D721Med (cell line): ENCODE data around the gene EFL1.

ENCODE experiments used
- DNase-seq: peaks from one replicate; pipeline ENCODE4 v3.0.0; 2011; ENCODE audit warnings: low spot score; ENCODE audit not compliant: insufficient read length
- FAIRE-seq: peaks from 2 replicates; lab custom pipeline; 2011; peaks lifted over from hg19 to GRCh38; lab: Jason Lieb, UNC
- CTCF ChIP-seq: IDR thresholded peaks from 2 replicates; pipeline ENCODE4 v1.5.1; 2012; ENCODE audit warnings: mild to moderate bottlenecking, control low read depth; ENCODE audit not compliant: insufficient read depth; ENCODE audit errors: missing control alignments

The EFL1 gene

GRCh38 chr15:82186719-82187406 lies 75.7 kb downstream of the EFL1 start:
- FAIRE-seq (no peak), DNase-seq (no peak)

GRCh38 chr15:82186161-82186560 lies 76.4 kb downstream of the EFL1 start:
- FAIRE-seq (no peak), DNase-seq (no peak)
- no peak for TF ChIP-seq CTCF

More at GRCh38 chr15:82186719-82187406, 75.7 kb downstream of the EFL1 start:
- TF ChIP-seq CTCF = no peak

GRCh38 chr15:82184776-82185175 lies 77.8 kb downstream of the EFL1 start:
- DNase-seq (no peak), FAIRE-seq (no peak)
- TF ChIP-seq CTCF = no peak

- TF ChIP-seq CTCF = no peak
- no peak for DNase-seq
- FAIRE-seq = no peak
Observed at GRCh38 chr15:82184355-82184754, 78.2 kb downstream of the EFL1 start.

GRCh38 chr15:82183121-82184031 lies 79.2 kb downstream of the EFL1 start:
- DNase-seq = no peak
- no peak for FAIRE-seq
- no peak for TF ChIP-seq CTCF

GRCh38 chr15:82181371-82181770 lies 81.2 kb downstream of the EFL1 start:
- no peak for FAIRE-seq
- TF ChIP-seq CTCF = no peak

More at GRCh38 chr15:82181371-82181770, 81.2 kb downstream of the EFL1 start:
- DNase-seq = no peak
